ENCODE data around the gene LY6G6D.

LY6G6D gene

GRCh38 chr6:31687860-31688693 lies 27.1 kb upstream of the LY6G6D start:
- no peak overlapping the region for H3K4me3 ChIP-seq (ENCODE audit: low read depth, low read length)
- no peak for DNase-seq (ENCODE audit: low read depth)
- no peak for TF ChIP-seq CTCF (IDR thresholded peaks at IDR 0.05; ENCODE audit: insufficient read depth, low read depth, low read length, missing control alignments)

GRCh38 chr6:31689249-31690110 lies 25.7 kb upstream of the LY6G6D start:
- no peak for DNase-seq (ENCODE audit: low read depth)
- H3K4me3 ChIP-seq (ENCODE audit: low read depth, low read length), result no peak overlapping the region
- TF ChIP-seq CTCF (IDR thresholded peaks at IDR 0.05; ENCODE audit: insufficient read depth, low read depth, low read length, missing control alignments), result peak; percentile 52

GRCh38 chr6:31690231-31691077 lies 24.7 kb upstream of the LY6G6D start:
- no peak for TF ChIP-seq CTCF (IDR thresholded peaks at IDR 0.05; ENCODE audit: insufficient read depth, low read depth, low read length, missing control alignments)
- DNase-seq (ENCODE audit: low read depth), result no peak
- H3K4me3 ChIP-seq (ENCODE audit: low read depth, low read length), result no peak overlapping the region

GRCh38 chr6:31691078-31691463 lies 24.1 kb upstream of the LY6G6D start:
- DNase-seq (ENCODE audit: low read depth), result no peak
- TF ChIP-seq CTCF (IDR thresholded peaks at IDR 0.05; ENCODE audit: insufficient read depth, low read depth, low read length, missing control alignments), result no peak
- H3K4me3 ChIP-seq (ENCODE audit: low read depth, low read length), result no peak overlapping the region

- DNase-seq (ENCODE audit: low read depth), result no peak
- no peak overlapping the region for H3K4me3 ChIP-seq (ENCODE audit: low read depth, low read length)
- TF ChIP-seq CTCF (IDR thresholded peaks at IDR 0.05; ENCODE audit: insufficient read depth, low read depth, low read length, missing control alignments), result no peak
These were observed 23.5 kb upstream of the LY6G6D start for GRCh38 chr6:31691564-31692108.

GRCh38 chr6:31692353-31692752 lies 22.8 kb upstream of the LY6G6D start:
- no peak overlapping the region for H3K4me3 ChIP-seq (ENCODE audit: low read depth, low read length)
- TF ChIP-seq CTCF (IDR thresholded peaks at IDR 0.05; ENCODE audit: insufficient read depth, low read depth, low read length, missing control alignments), result no peak
- no peak for DNase-seq (ENCODE audit: low read depth)
